Measurements from ENCODE around the gene PTPN14.

PTPN14 gene

GRCh38 chr1:214380986-214381695 lies 170.3 kb downstream of the PTPN14 start:
- in situ Hi-C loops (cut with HindIII; ENCODE audit: low sequenced_read_pairs) = no loop called here

- in situ Hi-C loops (cut with HindIII; ENCODE audit: low sequenced_read_pairs) = no loop called here
These were observed 171.0 kb downstream of the PTPN14 start for GRCh38 chr1:214380396-214380795.

GRCh38 chr1:214379236-214379970 lies 172.0 kb downstream of the PTPN14 start:
- in situ Hi-C loops (cut with HindIII; ENCODE audit: low sequenced_read_pairs) = no loop called here

GRCh38 chr1:214378492-214378891 lies 172.9 kb downstream of the PTPN14 start:
- in situ Hi-C loops (cut with HindIII; ENCODE audit: low sequenced_read_pairs) = no loop called here

- in situ Hi-C loops (cut with HindIII; ENCODE audit: low sequenced_read_pairs) = no loop called here
These were observed 173.5 kb downstream of the PTPN14 start for GRCh38 chr1:214377886-214378285.

GRCh38 chr1:214377485-214377884 lies 173.9 kb downstream of the PTPN14 start:
- in situ Hi-C loops (cut with HindIII; ENCODE audit: low sequenced_read_pairs) = no loop called here

- in situ Hi-C loops (cut with HindIII; ENCODE audit: low sequenced_read_pairs) = no loop called here
These were observed 179.3 kb downstream of the PTPN14 start for GRCh38 chr1:214372092-214372491.

GRCh38 chr1:214370615-214371014 lies 180.8 kb downstream of the PTPN14 start:
- in situ Hi-C loops (cut with HindIII; ENCODE audit: low sequenced_read_pairs) = no loop called here

GRCh38 chr1:214369364-214369763 lies 182.0 kb downstream of the PTPN14 start:
- in situ Hi-C loops (cut with HindIII; ENCODE audit: low sequenced_read_pairs) = no loop called here

GRCh38 chr1:214367841-214368240 lies 183.6 kb downstream of the PTPN14 start:
- in situ Hi-C loops (cut with HindIII; ENCODE audit: low sequenced_read_pairs) = no loop called here

GRCh38 chr1:214364786-214365295 lies 186.6 kb downstream of the PTPN14 start:
- in situ Hi-C loops (cut with HindIII; ENCODE audit: low sequenced_read_pairs) = loop anchor here (5.0 kb wide), 1 partner anchor 72 kb away; no protein-coding TSS in a partner anchor

GRCh38 chr1:214364386-214364785 lies 187.0 kb downstream of the PTPN14 start:
- in situ Hi-C loops (cut with HindIII; ENCODE audit: low sequenced_read_pairs) = loop anchor here (5.0 kb wide), 1 partner anchor 73 kb away; no protein-coding TSS in a partner anchor

GRCh38 chr1:214363386-214363785 lies 188.0 kb downstream of the PTPN14 start:
- in situ Hi-C loops (cut with HindIII; ENCODE audit: low sequenced_read_pairs) = loop anchor here (5.0 kb wide), 1 partner anchor 74 kb away; no protein-coding TSS in a partner anchor

- in situ Hi-C loops (cut with HindIII; ENCODE audit: low sequenced_read_pairs) = loop anchor here (5.0 kb wide), 1 partner anchor 75 kb away; no protein-coding TSS in a partner anchor
These were observed 189.1 kb downstream of the PTPN14 start for GRCh38 chr1:214362188-214362882.

GRCh38 chr1:214361636-214362035 lies 189.8 kb downstream of the PTPN14 start:
- in situ Hi-C loops (cut with HindIII; ENCODE audit: low sequenced_read_pairs) = loop anchor here (5.0 kb wide), 1 partner anchor 76 kb away; no protein-coding TSS in a partner anchor

- in situ Hi-C loops (cut with HindIII; ENCODE audit: low sequenced_read_pairs) = loop anchor here (5.0 kb wide), 1 partner anchor 77 kb away; no protein-coding TSS in a partner anchor
These were observed 190.8 kb downstream of the PTPN14 start for GRCh38 chr1:214360525-214361164.

- in situ Hi-C loops (cut with HindIII; ENCODE audit: low sequenced_read_pairs) = loop anchor here (5.0 kb wide), 1 partner anchor 77 kb away; no protein-coding TSS in a partner anchor
These were observed 191.3 kb downstream of the PTPN14 start for GRCh38 chr1:214360116-214360515.

GRCh38 chr1:214354440-214355148 lies 196.8 kb downstream of the PTPN14 start:
- in situ Hi-C loops (cut with HindIII; ENCODE audit: low sequenced_read_pairs) = no loop called here

GRCh38 chr1:214352838-214353237 lies 198.6 kb downstream of the PTPN14 start:
- in situ Hi-C loops (cut with HindIII; ENCODE audit: low sequenced_read_pairs) = no loop called here

Measured in endothelial cell of hepatic sinusoid (primary cell).